Lung (tissue), 12 donors: ENCODE results near the gene ASB13. TPM values are rescaled to one million over a fixed set of nuclear protein-coding genes. Genes with fewer than 3 reads are reported as not detected.
A peak's percentile ranks its signal among the peaks of the same experiment; 100 is the strongest.

Experiments used
- ATAC-seq: fragments of 200-7000 bp; cut with Tn5 transposase; one replicate; pipeline ENCODE4 v1.9.1; 2020; ENCODE audit warnings: moderate number of reproducible peaks; ENCODE audit not compliant: insufficient read depth, low FRiP score
- DNase-seq, 3 donors: peaks; one replicate each; pipeline ENCODE4 v3.0.0-alpha.2; 2013 to 2017
- H3K27ac ChIP-seq, 2 donors: one replicate each; pipeline ENCODE4 v1.5.1; 2013; ENCODE audit warnings: mild to moderate bottlenecking in 2 of 2, moderate library complexity in 2 of 2, control low read depth in 1 of 2, inconsistent platforms in 1 of 2, low read depth in 1 of 2, low read length in 1 of 2
- H3K27me3 ChIP-seq, 3 donors: one replicate each; pipeline ENCODE4 v1.5.1; 2013; ENCODE audit warnings: low read length in 2 of 3; ENCODE audit not compliant: control insufficient read depth in 3 of 3, insufficient read depth in 3 of 3
- H3K36me3 ChIP-seq, 4 donors: one replicate each; pipeline ENCODE4 v1.5.1; 2013; ENCODE audit warnings: low read length in 4 of 4, mild to moderate bottlenecking in 1 of 4, moderate library complexity in 1 of 4; ENCODE audit not compliant: control insufficient read depth in 4 of 4, insufficient read depth in 4 of 4
- H3K4me1 ChIP-seq, 5 donors: one replicate each; pipeline ENCODE4 v1.5.1; 2013; ENCODE audit warnings: low read length in 5 of 5, mild to moderate bottlenecking in 2 of 5, moderate library complexity in 1 of 5; ENCODE audit not compliant: control insufficient read depth in 5 of 5, insufficient read depth in 5 of 5
- H3K4me3 ChIP-seq: one replicate; pipeline ENCODE4 v1.5.1; 2013; ENCODE audit warnings: mild to moderate bottlenecking, control low read depth, moderate library complexity
- H3K9ac ChIP-seq, 2 donors: one replicate each; pipeline ENCODE4 v1.5.1; 2013; ENCODE audit warnings: low read length in 2 of 2, control low read depth in 1 of 2; ENCODE audit not compliant: insufficient read depth in 1 of 2
- H3K9me3 ChIP-seq, 4 donors: one replicate each; pipeline ENCODE4 v1.5.1; 2013; ENCODE audit warnings: low read length in 3 of 4, mild to moderate bottlenecking in 1 of 4, moderate library complexity in 1 of 4; ENCODE audit not compliant: control insufficient read depth in 4 of 4, insufficient read depth in 3 of 4
- CTCF ChIP-seq: IDR thresholded peaks from 2 replicates; pipeline ENCODE4 v1.5.1; 2012; ENCODE audit warnings: mild to moderate bottlenecking; ENCODE audit errors: control extremely low read depth, extremely low read depth
- WGBS, 2 donors: extraction: QIAGEN DNeasy Blood & Tissue Kit; methylation state at CpG; one replicate each; pipeline ENCODE4 v1.1.7; 2013; 5-methylcytosine and 5-hydroxymethylcytosine counted together
- polyA plus RNA-seq, 2 donors: library from polyadenylated mRNA; stranded (reverse); fragments of 200-250 nt; gene quantifications; one replicate each; pipeline ENCODE4 v1.2.1, GENCODE V29; 2013
- total RNA-seq, 2 donors: library from RNA; depleted of rRNA in 1 of 2; stranded (reverse); fragments of >200 nt in 1 of 2; gene quantifications; one replicate each; pipeline ENCODE4 v1.2.1, GENCODE V29; 2014 to 2021
- donor health status: control.
- donor health status: control.
- donor health status: Bipolar disorder and iron deficiency.
- donor health status: healthy.
- donor health status: DM: yes; HTN: yes; CAD: no.

Gene ASB13
- total and polyA plus RNA-seq, 4 donors, result 5.2 to 26.2 (median 14.7) TPM

- Histone ChIP-seq H3K27ac (no peak overlapping the region), H3K9ac (no peak overlapping the region), H3K9me3 (peaks cover 0 to 5% (median 0%) of the 10 kb centered on the region in 4 donors), H3K4me1 (peaks cover 0 to 3% (median 0%) of the 10 kb centered on the region in 5 donors), H3K27me3 (no peaks in the 10 kb centered on the region), H3K4me3 (no peak overlapping the region), H3K36me3 (no peaks in the 10 kb centered on the region)
- ATAC-seq, result no peak
- DNase-seq, result peak in 1 of 3 donors; percentile 31
- WGBS, 2 donors, result 82 to 89% methylated on average over 23 of the region's 23 CpGs
- no peak for TF ChIP-seq CTCF
These were observed 66.5 kb downstream of the ASB13 start for GRCh38 chr10:5599613-5600520.

GRCh38 chr10:5598085-5598690 lies 68.2 kb downstream of the ASB13 start:
- Histone ChIP-seq H3K9ac (no peak overlapping the region), H3K4me3 (no peak overlapping the region), H3K9me3 (peaks cover 0 to 2% (median 0%) of the 10 kb centered on the region in 4 donors), H3K27ac (no peak overlapping the region), H3K4me1 (peaks cover 0 to 3% (median 0%) of the 10 kb centered on the region in 5 donors), H3K27me3 (no peaks in the 10 kb centered on the region), H3K36me3 (no peaks in the 10 kb centered on the region)
- ATAC-seq (no peak), DNase-seq (no peak)
- WGBS, 2 donors, result 83 to 85% methylated on average over 11 of the region's 11 CpGs
- TF ChIP-seq CTCF, result no peak

- DNase-seq, result no peak
- Histone ChIP-seq H3K9ac (no peak overlapping the region), H3K27ac (no peak overlapping the region), H3K36me3 (no peaks in the 10 kb centered on the region), H3K9me3 (no peaks in the 10 kb centered on the region), H3K27me3 (no peaks in the 10 kb centered on the region), H3K4me3 (no peak overlapping the region), H3K4me1 (peaks cover 0 to 3% (median 0%) of the 10 kb centered on the region in 5 donors)
- no peak for ATAC-seq
- WGBS, 2 donors, result 87 to 91% methylated on average over 26 of the region's 26 CpGs
- no peak for TF ChIP-seq CTCF
These were observed 69.6 kb downstream of the ASB13 start for GRCh38 chr10:5596611-5597341.
